Measurements from ENCODE around the gene BDKRB2.

DNA sequence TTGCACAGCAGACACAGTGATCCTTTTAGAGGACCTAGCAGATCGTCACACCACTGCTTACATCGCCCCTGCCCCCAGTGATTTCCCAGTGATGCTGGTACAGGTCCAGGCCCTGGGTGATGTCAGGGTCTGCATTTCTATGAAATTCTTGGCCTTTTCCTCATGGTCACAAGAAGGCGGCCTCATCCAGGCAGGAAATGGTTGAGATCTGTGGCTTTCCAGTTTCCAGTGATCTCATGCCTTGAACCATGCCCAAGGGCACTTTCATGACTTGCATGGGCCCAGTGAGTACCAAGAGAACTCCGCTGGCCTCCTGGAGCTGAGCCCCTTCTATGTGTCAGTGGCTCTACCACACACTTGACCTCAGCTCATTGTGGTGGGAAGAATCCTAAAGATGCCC lies 41.9 kb upstream of the BDKRB2 start:
- TF ChIP-seq POLR2AphosphoS5 (IDR thresholded peaks at IDR 0.05; ENCODE audit: borderline replicate concordance, low read depth, low read length) (no peak), EZH2 (IDR thresholded peaks at IDR 0.05) (no peak)
